ENCODE measurements around the gene AGPAT2. TPM values are rescaled to one million over a fixed set of nuclear protein-coding genes. Genes with fewer than 3 reads are reported as not detected.

The AGPAT2 gene
- total RNA-seq, 1 donor from 2014 or later: 30.8 TPM

DNA sequence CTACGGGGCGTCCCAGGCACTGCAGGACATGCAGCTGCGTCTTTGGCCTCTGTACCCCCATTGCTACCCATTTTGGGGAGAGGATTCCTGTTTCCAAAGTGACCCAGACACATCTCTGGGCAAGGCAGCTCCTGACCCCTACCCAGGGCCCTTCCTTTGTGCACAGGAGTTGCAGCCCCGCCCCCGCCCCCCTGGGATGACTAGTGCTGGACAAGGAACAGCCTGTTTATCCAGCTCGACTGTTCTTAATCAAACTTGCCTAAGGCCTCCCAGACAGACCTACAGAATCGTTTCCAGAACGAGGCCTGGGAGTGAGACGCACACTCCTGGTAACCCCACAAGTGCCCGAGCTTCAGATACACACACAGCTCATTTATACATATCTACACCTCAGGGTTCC lies 38.4 kb upstream of the AGPAT2 start:
- no peaks in the 10 kb centered on the region for H3K27me3 ChIP-seq (ENCODE audit: insufficient read depth, low read length)
- H3K4me1 ChIP-seq (ENCODE audit: insufficient read depth, low read length): peaks cover 42% of the 10 kb centered on the region
- H3K9me3 ChIP-seq (ENCODE audit: insufficient read depth, low read depth, low read length): no peaks in the 10 kb centered on the region
- Mint-ChIP-seq H3K4me1 (ENCODE audit: low read depth, unreplicated experiment) (peaks cover 15% of the 10 kb centered on the region), H3K27me3 (ENCODE audit: low read depth, unreplicated experiment) (no peaks in the 10 kb centered on the region), H3K4me3 (ENCODE audit: unreplicated experiment) (peak overlapping the region; percentile 97), H3K27ac (ENCODE audit: unreplicated experiment) (peak overlapping the region; percentile 47), H3K9me3 (ENCODE audit: unreplicated experiment) (no peaks in the 10 kb centered on the region), H3K36me3 (ENCODE audit: low read depth, unreplicated experiment) (peaks cover 8% of the 10 kb centered on the region)
- FAIRE-seq (no peak), DNase-seq (ENCODE audit: low read depth) (peak; percentile 32)
- H3K4me3 ChIP-seq (ENCODE audit: insufficient read depth, low read depth, low read length): peak overlapping the region; percentile 91
- peaks cover 70% of the 10 kb centered on the region for H3K79me2 ChIP-seq (ENCODE audit: insufficient read depth, low read length)
- TF ChIP-seq EZH2 (IDR thresholded peaks at IDR 0.05; ENCODE audit: insufficient read depth, low read length): no peak
- TF ChIP-seq, protein P1, sequence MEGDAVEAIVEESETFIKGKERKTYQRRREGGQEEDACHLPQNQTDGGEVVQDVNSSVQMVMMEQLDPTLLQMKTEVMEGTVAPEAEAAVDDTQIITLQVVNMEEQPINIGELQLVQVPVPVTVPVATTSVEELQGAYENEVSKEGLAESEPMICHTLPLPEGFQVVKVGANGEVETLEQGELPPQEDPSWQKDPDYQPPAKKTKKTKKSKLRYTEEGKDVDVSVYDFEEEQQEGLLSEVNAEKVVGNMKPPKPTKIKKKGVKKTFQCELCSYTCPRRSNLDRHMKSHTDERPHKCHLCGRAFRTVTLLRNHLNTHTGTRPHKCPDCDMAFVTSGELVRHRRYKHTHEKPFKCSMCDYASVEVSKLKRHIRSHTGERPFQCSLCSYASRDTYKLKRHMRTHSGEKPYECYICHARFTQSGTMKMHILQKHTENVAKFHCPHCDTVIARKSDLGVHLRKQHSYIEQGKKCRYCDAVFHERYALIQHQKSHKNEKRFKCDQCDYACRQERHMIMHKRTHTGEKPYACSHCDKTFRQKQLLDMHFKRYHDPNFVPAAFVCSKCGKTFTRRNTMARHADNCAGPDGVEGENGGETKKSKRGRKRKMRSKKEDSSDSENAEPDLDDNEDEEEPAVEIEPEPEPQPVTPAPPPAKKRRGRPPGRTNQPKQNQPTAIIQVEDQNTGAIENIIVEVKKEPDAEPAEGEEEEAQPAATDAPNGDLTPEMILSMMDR (IDR thresholded peaks at IDR 0.05; ENCODE audit: insufficient read depth, low read depth, low read length): no peak
- peaks cover 86% of the 10 kb centered on the region for H4K20me1 ChIP-seq (ENCODE audit: insufficient read depth, low read length)
- no peak overlapping the region for H3K27ac ChIP-seq (ENCODE audit: low read depth, low read length)
- no peak overlapping the region for H2AFZ ChIP-seq (ENCODE audit: low read depth, low read length)
- H3K4me2 ChIP-seq (ENCODE audit: low read length): peak overlapping the region; percentile 97
- H3K36me3 ChIP-seq (ENCODE audit: insufficient read depth, low read length): peaks cover 22% of the 10 kb centered on the region
- peak overlapping the region; percentile 90 for H3K9ac ChIP-seq (ENCODE audit: low read length)

DNA sequence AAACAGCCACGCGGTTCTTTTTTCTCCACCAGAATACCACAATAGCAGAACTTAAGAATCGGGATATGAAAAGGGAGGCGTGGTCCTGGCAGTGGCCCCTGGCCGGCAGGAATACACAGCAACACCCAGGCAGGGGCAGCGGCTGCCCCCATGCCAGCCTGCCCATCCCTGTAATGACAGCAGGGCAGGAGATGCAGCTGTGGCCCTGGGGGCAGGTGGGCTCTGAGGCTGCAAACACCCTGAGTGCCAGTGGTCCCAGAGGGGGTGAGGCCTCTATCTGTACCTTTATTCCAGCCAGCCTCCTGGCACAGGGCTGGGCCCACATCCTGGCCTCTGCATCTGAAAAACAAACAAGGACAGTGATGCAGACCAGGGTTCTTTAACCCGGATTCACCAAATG lies 37.5 kb upstream of the AGPAT2 start:
- H3K9me3 ChIP-seq (ENCODE audit: insufficient read depth, low read depth, low read length): no peaks in the 10 kb centered on the region
- H3K4me3 Mint-ChIP-seq (ENCODE audit: unreplicated experiment): peak overlapping the region; percentile 67
- peaks cover 79% of the 10 kb centered on the region for H4K20me1 ChIP-seq (ENCODE audit: insufficient read depth, low read length)
- H3K36me3 ChIP-seq (ENCODE audit: insufficient read depth, low read length): peaks cover 22% of the 10 kb centered on the region
- no peaks in the 10 kb centered on the region for H3K27me3 Mint-ChIP-seq (ENCODE audit: low read depth, unreplicated experiment)
- peaks cover 45% of the 10 kb centered on the region for H3K4me1 ChIP-seq (ENCODE audit: insufficient read depth, low read length)
- H3K4me2 ChIP-seq (ENCODE audit: low read length): peak overlapping the region; percentile 97
- H3K4me1 Mint-ChIP-seq (ENCODE audit: low read depth, unreplicated experiment): peaks cover 15% of the 10 kb centered on the region
- no peak overlapping the region for H3K4me3 ChIP-seq (ENCODE audit: insufficient read depth, low read depth, low read length)
- no peak overlapping the region for H3K27ac ChIP-seq (ENCODE audit: low read depth, low read length)
- no peaks in the 10 kb centered on the region for H3K9me3 Mint-ChIP-seq (ENCODE audit: unreplicated experiment)
- peaks cover 62% of the 10 kb centered on the region for H3K79me2 ChIP-seq (ENCODE audit: insufficient read depth, low read length)
- H3K27ac Mint-ChIP-seq (ENCODE audit: unreplicated experiment): no peak overlapping the region
- FAIRE-seq (no peak), DNase-seq (ENCODE audit: low read depth) (no peak)
- H3K27me3 ChIP-seq (ENCODE audit: insufficient read depth, low read length): no peaks in the 10 kb centered on the region
- TF ChIP-seq EZH2 (IDR thresholded peaks at IDR 0.05; ENCODE audit: insufficient read depth, low read length): no peak
- TF ChIP-seq, protein P1 (IDR thresholded peaks at IDR 0.05; ENCODE audit: insufficient read depth, low read depth, low read length): no peak
- H3K9ac ChIP-seq (ENCODE audit: low read length): no peak overlapping the region
- no peak overlapping the region for H2AFZ ChIP-seq (ENCODE audit: low read depth, low read length)
- peaks cover 8% of the 10 kb centered on the region for H3K36me3 Mint-ChIP-seq (ENCODE audit: low read depth, unreplicated experiment)

DNA sequence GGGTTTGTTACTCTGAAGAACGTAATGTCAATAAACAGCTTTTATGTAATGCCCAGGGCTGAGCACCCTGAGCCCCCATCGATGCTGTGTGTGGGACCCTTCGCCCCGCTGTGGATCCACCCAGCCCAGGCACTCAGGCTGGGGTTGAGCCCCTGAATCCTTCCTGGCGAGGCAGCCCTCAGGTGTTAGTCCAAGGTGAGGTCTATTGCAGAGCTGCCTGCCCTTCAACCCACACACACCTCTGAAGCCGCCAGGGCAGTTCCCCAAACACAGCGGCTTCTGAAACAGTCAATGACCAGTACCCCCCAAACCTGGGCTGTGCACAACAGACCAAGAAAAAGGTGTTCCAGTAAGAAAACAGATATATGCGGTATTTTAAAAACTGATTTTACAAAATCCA lies 36.7 kb upstream of the AGPAT2 start:
- TF ChIP-seq EZH2 (IDR thresholded peaks at IDR 0.05; ENCODE audit: insufficient read depth, low read length): no peak
- TF ChIP-seq, protein P1 (IDR thresholded peaks at IDR 0.05; ENCODE audit: insufficient read depth, low read depth, low read length): no peak
- FAIRE-seq (no peak), DNase-seq (ENCODE audit: low read depth) (no peak)
- Histone ChIP-seq H2AFZ (ENCODE audit: low read depth, low read length) (no peak overlapping the region), H3K9ac (ENCODE audit: low read length) (no peak overlapping the region), H3K4me1 (ENCODE audit: insufficient read depth, low read length) (peaks cover 41% of the 10 kb centered on the region), H3K27ac (ENCODE audit: low read depth, low read length) (no peak overlapping the region), H3K27me3 (ENCODE audit: insufficient read depth, low read length) (no peaks in the 10 kb centered on the region), H3K9me3 (ENCODE audit: insufficient read depth, low read depth, low read length) (no peaks in the 10 kb centered on the region), H4K20me1 (ENCODE audit: insufficient read depth, low read length) (peaks cover 71% of the 10 kb centered on the region), H3K4me3 (ENCODE audit: insufficient read depth, low read depth, low read length) (no peak overlapping the region), H3K36me3 (ENCODE audit: insufficient read depth, low read length) (peaks cover 22% of the 10 kb centered on the region), H3K4me2 (ENCODE audit: low read length) (peak overlapping the region; percentile 16), H3K79me2 (ENCODE audit: insufficient read depth, low read length) (peaks cover 54% of the 10 kb centered on the region)
- H3K9me3 Mint-ChIP-seq (ENCODE audit: unreplicated experiment): no peaks in the 10 kb centered on the region
- peak overlapping the region; percentile 67 for H3K4me3 Mint-ChIP-seq (ENCODE audit: unreplicated experiment)
- H3K36me3 Mint-ChIP-seq (ENCODE audit: low read depth, unreplicated experiment): peaks cover 8% of the 10 kb centered on the region
- H3K4me1 Mint-ChIP-seq (ENCODE audit: low read depth, unreplicated experiment): peaks cover 15% of the 10 kb centered on the region
- H3K27ac Mint-ChIP-seq (ENCODE audit: unreplicated experiment): no peak overlapping the region
- no peaks in the 10 kb centered on the region for H3K27me3 Mint-ChIP-seq (ENCODE audit: low read depth, unreplicated experiment)
